SK-N-MC (cell line): ENCODE results near the gene PAFAH1B2.
"Not testable (repeated sequence)": the region's sequence is repeated elsewhere in the genome, so short reads cannot be mapped to it uniquely, and the experiment has no call there.

Experiments
- EZH2 ChIP-seq: fragments of 200-600 bp; sonication (generic); IDR thresholded peaks from one replicate; pipeline ENCODE4 v1.6.1; 2017; ENCODE audit warnings: antibody characterized with exemption
- FOXP2 ChIP-seq: optimal IDR thresholded peaks from 2 replicates; pipeline ENCODE3; 2011; ENCODE audit warnings: mild to moderate bottlenecking, moderate library complexity; ENCODE audit not compliant: insufficient read depth; ENCODE audit errors: extremely low read length, control extremely low read depth
- POLR2AphosphoS5 ChIP-seq: IDR thresholded peaks from 2 replicates; pipeline ENCODE4 v1.6.1; 2012; ENCODE audit warnings: mild to moderate bottlenecking, low read depth, low read length, borderline replicate concordance

DNA sequence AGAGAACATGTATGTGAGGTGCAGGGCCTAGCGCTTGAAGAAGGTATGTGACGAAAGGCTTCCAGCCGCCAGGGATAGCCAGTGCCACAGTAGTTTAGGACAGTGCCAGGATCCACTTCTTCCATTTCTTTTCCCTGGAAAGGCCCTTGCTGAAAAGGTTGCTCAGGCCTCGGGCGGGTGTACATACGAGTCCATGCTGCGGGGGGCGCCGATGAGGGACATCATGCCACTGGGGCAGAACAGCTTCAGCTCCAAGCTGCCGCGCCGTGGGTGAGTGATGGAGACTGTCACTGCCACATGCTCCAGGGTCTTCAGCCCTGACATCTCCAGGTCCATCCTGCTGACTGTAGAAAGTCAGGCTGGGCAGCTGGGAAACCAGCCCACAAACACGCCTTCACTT lies 64.6 kb downstream of the PAFAH1B2 start:
- TF ChIP-seq EZH2, POLR2AphosphoS5, FOXP2: not testable (repeated sequence)
